Measurements from ENCODE around the gene NAA10.
A peak's percentile ranks its signal among the peaks of the same experiment; 100 is the strongest.
"Not testable (repeated sequence)": the region's sequence is repeated elsewhere in the genome, so short reads cannot be mapped to it uniquely, and the experiment has no call there.

NAA10 gene

GRCh38 chrX:153934762-153935325 is at the start of gene NAA10:
Gene NAA10 (minus strand): TSS chrX:153935037. CDS start chrX:153934904, 133 bp downstream.
- DNase-seq, result peak in 1 of 2 experiments; percentile 46

- DNase-seq, result no peak
Observed at GRCh38 chrX:153983321-153983801, 48.5 kb upstream of the NAA10 start.

GRCh38 chrX:153981771-153982533 is 47.1 kb upstream of the NAA10 start:
- DNase-seq, result peak; percentile 46 to 49

GRCh38 chrX:153981231-153981630 is 46.4 kb upstream of the NAA10 start:
- no peak for DNase-seq

GRCh38 chrX:153980394-153980793 is 45.6 kb upstream of the NAA10 start:
- DNase-seq, result not testable (repeated sequence)

GRCh38 chrX:153974726-153975286 is 40.0 kb upstream of the NAA10 start:
- DNase-seq, result no peak

- no peak for DNase-seq
Observed at GRCh38 chrX:153974003-153974725, 39.3 kb upstream of the NAA10 start.

- no peak for DNase-seq
Observed at GRCh38 chrX:153973127-153974002, 38.5 kb upstream of the NAA10 start.

- DNase-seq, result peak; percentile 77 to 80
Observed at GRCh38 chrX:153972368-153973126, 37.7 kb upstream of the NAA10 start, which contains the start of gene TMEM187. Gene TMEM187 (plus strand): TSS chrX:153972754. CDS start chrX:153982063, 9,309 bp downstream.

GRCh38 chrX:153971450-153972367 is 36.9 kb upstream of the NAA10 start, which contains the start of gene HCFC1:
Gene HCFC1 (minus strand): TSS chrX:153971818. CDS start chrX:153970840, 978 bp downstream.
- peak; percentile 85 to 88 for DNase-seq

- peak; percentile 79 to 83 for DNase-seq
Observed at GRCh38 chrX:153971124-153971449, 36.2 kb upstream of the NAA10 start.

GRCh38 chrX:153970357-153971123 is 35.7 kb upstream of the NAA10 start:
- DNase-seq, result peak in 1 of 2 experiments; percentile 20

- DNase-seq, result no peak
Observed at GRCh38 chrX:153969904-153970356, 35.1 kb upstream of the NAA10 start.

- no peak for DNase-seq
Observed at GRCh38 chrX:153969125-153969903, 34.5 kb upstream of the NAA10 start.

- DNase-seq, result peak; percentile 30 to 36
Observed at GRCh38 chrX:153968754-153969124, 33.9 kb upstream of the NAA10 start.

- no peak for DNase-seq
Observed at GRCh38 chrX:153968255-153968654, 33.4 kb upstream of the NAA10 start.

GRCh38 chrX:153967536-153968224 is 32.8 kb upstream of the NAA10 start:
- DNase-seq, result peak in 1 of 2 experiments; percentile 22
